H1 (cell line): ENCODE measurements around the gene SOX6. TPM values are rescaled to one million over a fixed set of nuclear protein-coding genes. Genes with fewer than 3 reads are reported as not detected.

Source experiments
- CTCF ChIA-PET: fragments of 300-600 bp; sonication (Branson Sonifier 250); formaldehyde crosslinking; loops from one replicate; lab custom pipeline; 2021; ENCODE audit not compliant: partially characterized antibody; lab: Charles Lee
- POLR2A ChIA-PET: fragments of 300-600 bp; sonication (Branson Sonifier 250); formaldehyde crosslinking; loops from one replicate; lab custom pipeline; 2021; ENCODE audit warnings: inconsistent platforms; ENCODE audit not compliant: partially characterized antibody; lab: Charles Lee
- DNase-seq, 2 experiments: peaks; one replicate each; pipeline versions ENCODE4 v3.0.0 to v3.0.0-alpha.2; 2010 to 2022; ENCODE audit warnings: low spot score in 2 of 2, low read depth in 1 of 2, mixed read lengths in 1 of 2
- FAIRE-seq: peaks from 2 replicates; lab custom pipeline; 2011; peaks lifted over from hg19 to GRCh38; lab: Jason Lieb, UNC
- H2AFZ ChIP-seq: 2 replicates; pipeline ENCODE4 v1.8.1; 2012; ENCODE audit warnings: low read length, inconsistent platforms
- H2AK5ac ChIP-seq: 2 replicates; pipeline ENCODE4 v1.6.1; 2013; ENCODE audit warnings: low read depth, low read length
- H2BK120ac ChIP-seq: replicated peaks from 2 replicates; pipeline ENCODE3; 2013; ENCODE audit warnings: low read depth, low read length, inconsistent platforms
- H2BK12ac ChIP-seq: 2 replicates; pipeline ENCODE4 v1.6.1; 2013; ENCODE audit warnings: low read depth, low read length
- H2BK15ac ChIP-seq: 2 replicates; pipeline ENCODE4 v1.6.1; 2013; ENCODE audit warnings: low read length
- H2BK20ac ChIP-seq: 2 replicates; pipeline ENCODE4 v1.6.1; 2013; ENCODE audit warnings: low read length
- H2BK5ac ChIP-seq: 2 replicates; pipeline ENCODE4 v1.6.1; 2013; ENCODE audit warnings: low read depth, low read length
- H3K14ac ChIP-seq: 2 replicates; pipeline ENCODE4 v1.6.1; 2013; ENCODE audit warnings: inconsistent platforms; ENCODE audit not compliant: insufficient read length
- H3K18ac ChIP-seq: 2 replicates; pipeline ENCODE4 v1.6.1; 2013; ENCODE audit warnings: low read length; ENCODE audit errors: extremely low read depth
- H3K23ac ChIP-seq: 2 replicates; pipeline ENCODE4 v1.6.1; 2013; ENCODE audit warnings: inconsistent platforms; ENCODE audit not compliant: insufficient read length
- H3K23me2 ChIP-seq: 2 replicates; pipeline ENCODE4 v1.6.1; 2013; ENCODE audit warnings: low read depth, low read length
- H3K27ac ChIP-seq: 2 replicates; pipeline ENCODE4 v1.6.1; 2011; ENCODE audit warnings: low read depth, low read length, inconsistent platforms
- H3K27me3 ChIP-seq, 4 experiments: replicated peaks in 1 of 4; 1 replicate in 1 of 4; 2 replicates in 3 of 4; pipeline versions ENCODE4 v1.6.1 to v1.8.1; 2011 to 2013; ENCODE audit warnings: low read length in 3 of 4, mild to moderate bottlenecking in 3 of 4, inconsistent platforms in 2 of 4, mixed read lengths in 2 of 4, moderate library complexity in 1 of 4; ENCODE audit not compliant: control insufficient read depth in 3 of 4, insufficient read depth in 3 of 4; ENCODE audit errors: extremely low read depth in 1 of 4
- H3K36me3 ChIP-seq, 4 experiments: 2 replicates each; pipeline versions ENCODE4 v1.6.1 to v1.8.1; 2011 to 2013; ENCODE audit warnings: mild to moderate bottlenecking in 4 of 4, low read length in 3 of 4, moderate library complexity in 2 of 4, control low read depth in 1 of 4, inconsistent platforms in 1 of 4; ENCODE audit not compliant: insufficient read depth in 4 of 4, control insufficient read depth in 2 of 4
- H3K4ac ChIP-seq: replicated peaks from 2 replicates; pipeline ENCODE3; 2013; ENCODE audit warnings: low read length, low read depth, mixed read lengths, inconsistent platforms; ENCODE audit not compliant: insufficient read length
- H3K4me1 ChIP-seq, 4 experiments: replicated peaks in 1 of 4; 1 replicate in 1 of 4; 2 replicates in 3 of 4; pipeline versions ENCODE4 v1.6.1 to v1.8.1; 2011 to 2013; ENCODE audit warnings: low read length in 3 of 4, inconsistent platforms in 2 of 4, mixed read lengths in 1 of 4; ENCODE audit not compliant: insufficient read depth in 4 of 4, control insufficient read depth in 3 of 4
- H3K4me2 ChIP-seq, 2 experiments: 2 replicates each; pipeline versions ENCODE4 v1.6.1 to v1.8.1; 2011 to 2013; ENCODE audit warnings: low read depth in 2 of 2, low read length in 2 of 2, control low read depth in 1 of 2, inconsistent platforms in 1 of 2, mild to moderate bottlenecking in 1 of 2; ENCODE audit not compliant: insufficient read depth in 1 of 2
- H3K4me3 ChIP-seq, 4 experiments: fragments of 200-600, 300-600 bp in 1 of 4; sonication (generic), shearing (Covaris generic), sonication (Bioruptor Twin) in 1 of 4; 2 replicates each; pipeline versions ENCODE4 v1.5.1 to v1.8.1; 2011 to 2016; ENCODE audit warnings: low read length in 4 of 4, low read depth in 3 of 4, control low read depth in 2 of 4, inconsistent platforms in 2 of 4, mild to moderate bottlenecking in 2 of 4, mixed read lengths in 1 of 4, moderate library complexity in 1 of 4; ENCODE audit not compliant: insufficient read depth in 2 of 4; ENCODE audit errors: extremely low read depth in 1 of 4
- H3K56ac ChIP-seq: replicated peaks from 2 replicates; pipeline ENCODE3; 2013; ENCODE audit warnings: low read depth, mild to moderate bottlenecking, mixed read lengths, low read length, inconsistent platforms; ENCODE audit not compliant: insufficient read length
- H3K79me1 ChIP-seq: 2 replicates; pipeline ENCODE4 v1.6.1; 2013; ENCODE audit warnings: low read depth, low read length, control low read depth
- H3K79me2 ChIP-seq, 2 experiments: 2 replicates each; pipeline versions ENCODE4 v1.6.1 to v1.8.1; 2012 to 2013; ENCODE audit warnings: low read length in 2 of 2, mild to moderate bottlenecking in 2 of 2, inconsistent platforms in 1 of 2; ENCODE audit not compliant: insufficient read depth in 2 of 2, control insufficient read depth in 1 of 2
- H3K9ac ChIP-seq, 4 experiments: replicated peaks in 1 of 4; 1 replicate in 1 of 4; 2 replicates in 3 of 4; pipeline versions ENCODE4 v1.6.1 to v1.8.1; 2011 to 2013; ENCODE audit warnings: low read depth in 3 of 4, low read length in 3 of 4, control low read depth in 2 of 4, mild to moderate bottlenecking in 2 of 4, moderate library complexity in 2 of 4, inconsistent platforms in 1 of 4; ENCODE audit errors: extremely low read depth in 1 of 4
- H3K9me3 ChIP-seq, 2 experiments: 2 replicates each; pipeline versions ENCODE4 v1.6.1 to v1.8.1; 2012 to 2013; ENCODE audit warnings: mild to moderate bottlenecking in 2 of 2, moderate library complexity in 2 of 2, control low read depth in 1 of 2, inconsistent platforms in 1 of 2, low read depth in 1 of 2, low read length in 1 of 2, mixed read lengths in 1 of 2; ENCODE audit not compliant: insufficient read depth in 2 of 2
- H4K20me1 ChIP-seq, 2 experiments: replicated peaks in 1 of 2; 2 replicates each; pipeline versions ENCODE3 to v1.8.1; 2011 to 2013; ENCODE audit warnings: inconsistent platforms in 2 of 2, low read length in 2 of 2, mild to moderate bottlenecking in 1 of 2; ENCODE audit not compliant: insufficient read depth in 2 of 2, control insufficient read depth in 1 of 2
- H4K5ac ChIP-seq: 2 replicates; pipeline ENCODE4 v1.6.1; 2013; ENCODE audit warnings: low read length, low read depth, mixed read lengths, inconsistent platforms; ENCODE audit not compliant: insufficient read length
- H4K8ac ChIP-seq: 2 replicates; pipeline ENCODE4 v1.8.0; 2013; ENCODE audit warnings: mild to moderate bottlenecking, moderate library complexity, low read length, inconsistent platforms; ENCODE audit not compliant: insufficient read depth; ENCODE audit errors: extremely low read depth
- H4K91ac ChIP-seq: replicated peaks from 2 replicates; pipeline ENCODE3; 2013; ENCODE audit warnings: low read length, mixed read lengths, inconsistent platforms; ENCODE audit not compliant: insufficient read length
- CHD1 ChIP-seq: IDR thresholded peaks from 2 replicates; pipeline ENCODE4 v1.6.1; 2012; ENCODE audit warnings: low read depth, low read length, improper control_type of control experiment
- CREB1 ChIP-seq: IDR thresholded peaks from 2 replicates; pipeline ENCODE4 v1.6.1; 2012; ENCODE audit warnings: inconsistent platforms
- EGR1 ChIP-seq: IDR thresholded peaks from 2 replicates; pipeline ENCODE4 v1.6.1; 2011; ENCODE audit warnings: low read depth, low read length, borderline replicate concordance
- GTF2F1 ChIP-seq: IDR thresholded peaks from 2 replicates; pipeline ENCODE4 v1.6.1; 2012; ENCODE audit warnings: low read depth, low read length, improper control_type of control experiment, borderline replicate concordance
- HDAC6 ChIP-seq: IDR thresholded peaks from one replicate; pipeline ENCODE4 v1.7.1; 2012; ENCODE audit warnings: low read depth, mild to moderate bottlenecking, inconsistent platforms, low read length, moderate library complexity
- JUND ChIP-seq: IDR thresholded peaks from 2 replicates; pipeline ENCODE4 v1.6.1; 2011; ENCODE audit warnings: mild to moderate bottlenecking, improper control_type of control experiment, low read length
- KDM1A ChIP-seq: fragments of 200-600, 300-600 bp; sonication (generic); IDR thresholded peaks from 2 replicates; pipeline ENCODE4 v1.7.1; 2016; ENCODE audit warnings: mild to moderate bottlenecking, low read length, borderline replicate concordance
- MAFK ChIP-seq: IDR thresholded peaks from 2 replicates; pipeline ENCODE4 v1.6.1; 2012; ENCODE audit warnings: low read depth, mild to moderate bottlenecking, improper control_type of control experiment, low read length
- PHF8 ChIP-seq: fragments of 200-600 bp; sonication (generic); conservative IDR thresholded peaks from 2 replicates; pipeline ENCODE4 v1.7.1; 2012; ENCODE audit warnings: low read depth, mild to moderate bottlenecking, inconsistent platforms, low read length, moderate library complexity
- RFX5 ChIP-seq: IDR thresholded peaks from 2 replicates; pipeline ENCODE4 v1.6.1; 2011; ENCODE audit warnings: low read depth, low read length, improper control_type of control experiment, borderline replicate concordance
- SRF ChIP-seq: IDR thresholded peaks from 2 replicates; pipeline ENCODE4 v1.6.1; 2011; ENCODE audit warnings: mild to moderate bottlenecking, low read depth, low read length, moderate library complexity
- TAF1 ChIP-seq: IDR thresholded peaks from 2 replicates; pipeline ENCODE4 v1.6.1; 2011; ENCODE audit warnings: mild to moderate bottlenecking, low read depth, low read length
- ZNF274 ChIP-seq: IDR thresholded peaks from 2 replicates; pipeline ENCODE4 v1.7.0; 2012; ENCODE audit warnings: low read length, borderline replicate concordance; ENCODE audit errors: extremely low read depth
- WGBS, 2 experiments: shearing (Covaris generic) in 1 of 2; methylation state at CpG; one replicate each; pipeline versions ENCODE4 v1.1.6 to v1.1.7; 2013 to 2015; ENCODE audit warnings: low lambda C conversion rate in 2 of 2, mixed read lengths in 2 of 2, inconsistent platforms in 1 of 2, low coverage in 1 of 2, missing lambda C conversion rate in 1 of 2; ENCODE audit not compliant: insufficient replicate concordance in 2 of 2, insufficient coverage in 1 of 2, insufficient read length in 1 of 2; ENCODE audit errors: extremely low coverage in 1 of 2, missing lambda C conversion rate in 1 of 2; 5-methylcytosine and 5-hydroxymethylcytosine counted together
- polyA plus RNA-seq, 7 experiments: library from polyadenylated mRNA; depleted of rRNA in 3 of 7; stranded (reverse) in 5 of 7; unstranded in 2 of 7; fragments of >200 nt in 5 of 7; fragments of 200-250 nt in 2 of 7; gene quantifications; 1 replicate in 5 of 7; 2 replicates in 1 of 7; 4 replicates in 1 of 7; pipeline versions ENCODE4 v1.2.1 to v1.2.3, GENCODE V29; 2011 to 2013; ENCODE audit warnings: missing spikeins in 2 of 7, mixed read lengths in 2 of 7
- total RNA-seq: library from RNA; stranded (reverse); fragmentation: NEBNext Ultra II Directional; extraction: Animal tissue kit (Norgen Biotek cat#: 25700); gene quantifications from 2 replicates; pipeline ENCODE4 v1.2.1, GENCODE V29; 2021
- TF ChIP-seq, protein P1 (sequence below): IDR thresholded peaks from 2 replicates; pipeline ENCODE4 v1.6.1; 2011; ENCODE audit warnings: low read length, improper control_type of control experiment

The SOX6 gene
- total and polyA plus RNA-seq, 2 of the 8 experiments (the other 6 are each of a cell fraction or from before 2014, with no cell fraction given) = 0.09 TPM; not detected in 1

DNA sequence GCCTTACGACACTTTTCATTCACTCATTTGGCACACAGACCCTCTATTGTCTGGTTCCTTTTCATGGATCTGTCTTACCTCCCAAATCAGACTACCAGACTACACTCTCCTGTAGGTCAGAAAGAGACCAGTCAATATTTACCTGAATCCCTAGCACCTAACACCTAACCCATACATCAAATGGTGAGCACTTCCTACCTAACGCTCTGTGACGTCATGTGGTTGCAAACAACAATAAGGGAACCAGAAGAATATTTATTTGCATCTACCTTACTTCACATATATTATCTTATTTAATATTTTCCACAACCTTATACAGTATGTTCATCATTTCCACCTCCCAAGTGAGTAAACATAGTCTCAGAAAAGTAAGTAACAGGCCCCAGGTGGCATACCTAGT, 323.4 kb downstream of the SOX6 start:
- FAIRE-seq = no peak
- CTCF ChIA-PET = interaction anchor here (1.0 kb wide), 1 partner anchor 9 kb away, joined by 3 read pairs; no protein-coding TSS in a partner anchor
- no peak overlapping the region for H3K4me3 ChIP-seq
- TF ChIP-seq TAF1 (no peak), EGR1 (no peak), JUND (no peak), HDAC6 (no peak), MAFK (no peak), RFX5 (no peak), ZNF274 (no peak), CHD1 (no peak), SRF (no peak), CREB1 (no peak), GTF2F1 (no peak), KDM1A (no peak), PHF8 (no peak)
- TF ChIP-seq, protein P1, sequence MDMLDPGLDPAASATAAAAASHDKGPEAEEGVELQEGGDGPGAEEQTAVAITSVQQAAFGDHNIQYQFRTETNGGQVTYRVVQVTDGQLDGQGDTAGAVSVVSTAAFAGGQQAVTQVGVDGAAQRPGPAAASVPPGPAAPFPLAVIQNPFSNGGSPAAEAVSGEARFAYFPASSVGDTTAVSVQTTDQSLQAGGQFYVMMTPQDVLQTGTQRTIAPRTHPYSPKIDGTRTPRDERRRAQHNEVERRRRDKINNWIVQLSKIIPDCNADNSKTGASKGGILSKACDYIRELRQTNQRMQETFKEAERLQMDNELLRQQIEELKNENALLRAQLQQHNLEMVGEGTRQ = no peak

More for the DNA sequence above, 323.4 kb downstream of the SOX6 start:
- Histone ChIP-seq H3K9me3 (no peaks in the 10 kb centered on the region), H2BK120ac (no peak overlapping the region), H4K5ac (no peak overlapping the region), H3K4me1 (no peaks in the 10 kb centered on the region), H3K27ac (no peak overlapping the region), H3K4me2 (no peak overlapping the region), H3K79me1 (no peaks in the 10 kb centered on the region), H2BK15ac (no peak overlapping the region), H3K36me3 (no peaks in the 10 kb centered on the region), H4K8ac (no peak overlapping the region), H2AK5ac (no peak overlapping the region), H3K18ac (no peak overlapping the region), H2BK12ac (no peak overlapping the region), H3K9ac (no peak overlapping the region), H4K20me1 (no peaks in the 10 kb centered on the region), H3K23ac (no peak overlapping the region), H3K23me2 (no peaks in the 10 kb centered on the region; the same call in 1 of the 2 replicates), H3K27me3 (no peaks in the 10 kb centered on the region), H2BK20ac (no peak overlapping the region), H3K79me2 (no peaks in the 10 kb centered on the region), H4K91ac (no peak overlapping the region), H3K4ac (no peak overlapping the region), H3K14ac (no peak overlapping the region), H3K56ac (no peak overlapping the region), H2AFZ (no peak overlapping the region), H2BK5ac (no peak overlapping the region)
- WGBS, 2 experiments = 100% methylated on average over 3 of the region's 3 CpGs; no CpG with 5 or more reads in 1 of the 2 experiments
- POLR2A ChIA-PET = no interaction called here
- DNase-seq = no peak
